ENCODE data around the gene LRRTM4. TPM values are rescaled to one million over a fixed set of nuclear protein-coding genes. Genes with fewer than 3 reads are reported as not detected.

The LRRTM4 gene
- total RNA-seq, 1 experiment from 2014 or later, result 12.0 TPM

- no peak overlapping the region for H2BK120ac ChIP-seq (ENCODE audit: low read depth, low read length, poor library complexity, severe bottlenecking)
- no peak overlapping the region for H2AFZ ChIP-seq (ENCODE audit: low read length)
- Mint-ChIP-seq H3K27ac (no peak overlapping the region), H3K36me3 (ENCODE audit: insufficient read depth in 1 of 3, low read depth in 3 of 3) (no peaks in the 10 kb centered on the region), H3K4me1 (peaks cover 5 to 8% of the 10 kb centered on the region in 2 experiments; a peak in 3 of 4 replicates), H3K9me3 (no peaks in the 10 kb centered on the region), H3K4me3 (no peak overlapping the region), H3K27me3 (ENCODE audit: low read depth) (no peaks in the 10 kb centered on the region)
- H3K27ac ChIP-seq (ENCODE audit: insufficient read length, low read depth, low read length), result no peak overlapping the region
- H4K20me1 ChIP-seq (ENCODE audit: control insufficient read depth, insufficient read depth, insufficient read length), result no peaks in the 10 kb centered on the region
- H3K4me2 ChIP-seq (ENCODE audit: insufficient read depth, insufficient read length, low read length), result no peak overlapping the region
- no peak overlapping the region for H3K23ac ChIP-seq (ENCODE audit: insufficient read length, low read depth, low read length)
- no peaks in the 10 kb centered on the region for H3K27me3 ChIP-seq (ENCODE audit: insufficient read depth, low read length)
- no peaks in the 10 kb centered on the region for H3K9me3 ChIP-seq (ENCODE audit: control insufficient read depth, low read depth, low read length)
- H2BK5ac ChIP-seq (ENCODE audit: insufficient read length, low read length), result no peak overlapping the region
- no peak overlapping the region for H2BK15ac ChIP-seq (ENCODE audit: low read depth, low read length)
- no peaks in the 10 kb centered on the region for H3K79me2 ChIP-seq (ENCODE audit: insufficient read depth, low read length)
- H4K91ac ChIP-seq (ENCODE audit: insufficient read length, low read depth, low read length), result no peak overlapping the region
- no peaks in the 10 kb centered on the region for H3K23me2 ChIP-seq (ENCODE audit: insufficient read length, low read depth, low read length, poor library complexity, severe bottlenecking)
- no peak overlapping the region for H2BK12ac ChIP-seq (ENCODE audit: insufficient read length, low read depth, low read length)
- H2BK20ac ChIP-seq (ENCODE audit: low read depth, low read length, poor library complexity, severe bottlenecking), result no peak overlapping the region
- no peak overlapping the region for H2AK5ac ChIP-seq (ENCODE audit: insufficient read length, low read length)
- no peak overlapping the region for H3K56ac ChIP-seq (ENCODE audit: insufficient read length, low read depth, low read length)
- WGBS (ENCODE audit: extremely low coverage, insufficient read length, low lambda C conversion rate), result no CpG with 5 or more reads among the region's 1 CpG
- H3K18ac ChIP-seq (ENCODE audit: insufficient read length, low read depth, low read length), result no peak overlapping the region
- no peaks in the 10 kb centered on the region for H3K4me1 ChIP-seq (ENCODE audit: insufficient read depth, low read length)
- no peak overlapping the region for H3K14ac ChIP-seq (ENCODE audit: insufficient read depth, low read length)
- DNase-seq, result no peak
- no peak overlapping the region for H4K8ac ChIP-seq (replicated peaks; ENCODE audit: insufficient read length, low read depth, low read length)
- H3K4ac ChIP-seq (ENCODE audit: low read depth, low read length), result no peak overlapping the region
- H3K79me1 ChIP-seq (ENCODE audit: insufficient read depth, low read depth, low read length, poor library complexity, severe bottlenecking), result no peaks in the 10 kb centered on the region
- no peak overlapping the region for H3K9ac ChIP-seq (ENCODE audit: extremely low read depth, insufficient read length, low read length)
- no peak for TF ChIP-seq CTCF (conservative IDR thresholded peaks at IDR 0.05)
- H3T11ph ChIP-seq (ENCODE audit: low read length), result no peak overlapping the region
- H4K5ac ChIP-seq (ENCODE audit: insufficient read length, low read depth, low read length), result no peak overlapping the region
Observed at GRCh38 chr2:77404189-77404588, 118.0 kb downstream of the LRRTM4 start.
